Panc1 (cell line): Measurements from ENCODE around the gene CAVIN2.

Experiments
- TF ChIP-seq, protein P1 (sequence below): fragments of 450-650 bp; IDR thresholded peaks from 2 replicates; pipeline ENCODE4 v1.5.1; 2017; ENCODE audit warnings: mild to moderate bottlenecking
- TF ChIP-seq, protein P2 (sequence below), 2 experiments: IDR thresholded peaks; 2 replicates each; pipeline ENCODE4 v1.6.1; 2011 to 2012; ENCODE audit warnings: low read depth in 2 of 2, control low read depth in 1 of 2, low read length in 1 of 2, mild to moderate bottlenecking in 1 of 2, moderate library complexity in 1 of 2; ENCODE audit not compliant: insufficient read depth in 1 of 2

DNA sequence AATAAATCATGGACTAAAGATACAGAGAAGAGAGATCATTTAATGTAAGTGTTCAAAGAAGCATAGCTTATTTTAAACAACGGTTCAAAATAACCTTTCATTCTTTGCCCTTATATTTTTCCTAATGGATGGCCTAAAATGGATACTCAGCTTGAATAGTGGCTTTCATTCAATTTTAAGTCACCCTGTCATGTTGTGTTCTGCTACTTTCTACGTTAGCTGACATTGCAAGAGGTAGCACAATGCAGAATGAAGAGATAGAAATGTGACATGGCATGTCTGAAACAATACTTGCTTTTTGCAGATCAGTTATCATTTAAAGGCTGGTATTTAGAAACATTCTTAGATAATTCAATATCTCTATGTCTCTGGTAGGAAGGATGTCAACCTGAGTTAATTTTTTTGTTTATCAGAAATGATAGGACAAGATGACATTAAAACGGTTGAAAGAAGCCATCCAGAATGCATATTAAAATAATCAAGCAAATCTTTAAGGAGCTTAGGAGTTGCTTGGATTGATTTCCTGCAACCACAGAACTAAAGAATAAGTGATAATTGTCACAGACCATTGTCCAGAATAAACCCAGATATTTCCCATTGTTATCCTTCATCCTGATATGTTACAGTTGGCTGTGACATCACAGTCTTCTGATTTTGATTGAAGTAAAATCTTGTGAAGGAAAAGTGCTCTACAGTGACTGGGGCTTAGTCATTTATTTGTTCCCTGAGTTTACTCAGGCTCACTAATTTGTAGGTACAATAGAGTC lies 41.7 kb upstream of the CAVIN2 start:
- TF ChIP-seq, protein P1, sequence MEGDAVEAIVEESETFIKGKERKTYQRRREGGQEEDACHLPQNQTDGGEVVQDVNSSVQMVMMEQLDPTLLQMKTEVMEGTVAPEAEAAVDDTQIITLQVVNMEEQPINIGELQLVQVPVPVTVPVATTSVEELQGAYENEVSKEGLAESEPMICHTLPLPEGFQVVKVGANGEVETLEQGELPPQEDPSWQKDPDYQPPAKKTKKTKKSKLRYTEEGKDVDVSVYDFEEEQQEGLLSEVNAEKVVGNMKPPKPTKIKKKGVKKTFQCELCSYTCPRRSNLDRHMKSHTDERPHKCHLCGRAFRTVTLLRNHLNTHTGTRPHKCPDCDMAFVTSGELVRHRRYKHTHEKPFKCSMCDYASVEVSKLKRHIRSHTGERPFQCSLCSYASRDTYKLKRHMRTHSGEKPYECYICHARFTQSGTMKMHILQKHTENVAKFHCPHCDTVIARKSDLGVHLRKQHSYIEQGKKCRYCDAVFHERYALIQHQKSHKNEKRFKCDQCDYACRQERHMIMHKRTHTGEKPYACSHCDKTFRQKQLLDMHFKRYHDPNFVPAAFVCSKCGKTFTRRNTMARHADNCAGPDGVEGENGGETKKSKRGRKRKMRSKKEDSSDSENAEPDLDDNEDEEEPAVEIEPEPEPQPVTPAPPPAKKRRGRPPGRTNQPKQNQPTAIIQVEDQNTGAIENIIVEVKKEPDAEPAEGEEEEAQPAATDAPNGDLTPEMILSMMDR, result no peak
- TF ChIP-seq, protein P2, sequence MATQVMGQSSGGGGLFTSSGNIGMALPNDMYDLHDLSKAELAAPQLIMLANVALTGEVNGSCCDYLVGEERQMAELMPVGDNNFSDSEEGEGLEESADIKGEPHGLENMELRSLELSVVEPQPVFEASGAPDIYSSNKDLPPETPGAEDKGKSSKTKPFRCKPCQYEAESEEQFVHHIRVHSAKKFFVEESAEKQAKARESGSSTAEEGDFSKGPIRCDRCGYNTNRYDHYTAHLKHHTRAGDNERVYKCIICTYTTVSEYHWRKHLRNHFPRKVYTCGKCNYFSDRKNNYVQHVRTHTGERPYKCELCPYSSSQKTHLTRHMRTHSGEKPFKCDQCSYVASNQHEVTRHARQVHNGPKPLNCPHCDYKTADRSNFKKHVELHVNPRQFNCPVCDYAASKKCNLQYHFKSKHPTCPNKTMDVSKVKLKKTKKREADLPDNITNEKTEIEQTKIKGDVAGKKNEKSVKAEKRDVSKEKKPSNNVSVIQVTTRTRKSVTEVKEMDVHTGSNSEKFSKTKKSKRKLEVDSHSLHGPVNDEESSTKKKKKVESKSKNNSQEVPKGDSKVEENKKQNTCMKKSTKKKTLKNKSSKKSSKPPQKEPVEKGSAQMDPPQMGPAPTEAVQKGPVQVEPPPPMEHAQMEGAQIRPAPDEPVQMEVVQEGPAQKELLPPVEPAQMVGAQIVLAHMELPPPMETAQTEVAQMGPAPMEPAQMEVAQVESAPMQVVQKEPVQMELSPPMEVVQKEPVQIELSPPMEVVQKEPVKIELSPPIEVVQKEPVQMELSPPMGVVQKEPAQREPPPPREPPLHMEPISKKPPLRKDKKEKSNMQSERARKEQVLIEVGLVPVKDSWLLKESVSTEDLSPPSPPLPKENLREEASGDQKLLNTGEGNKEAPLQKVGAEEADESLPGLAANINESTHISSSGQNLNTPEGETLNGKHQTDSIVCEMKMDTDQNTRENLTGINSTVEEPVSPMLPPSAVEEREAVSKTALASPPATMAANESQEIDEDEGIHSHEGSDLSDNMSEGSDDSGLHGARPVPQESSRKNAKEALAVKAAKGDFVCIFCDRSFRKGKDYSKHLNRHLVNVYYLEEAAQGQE (IDR thresholded peaks at IDR 0.05; ENCODE audit: insufficient read depth in 1 of 2, low read depth in 2 of 2, low read length in 1 of 2), result no peak
